ENCODE results near the gene L3MBTL4.

L3MBTL4 gene

GRCh38 chr18:6207116-6207515, 207.6 kb downstream of the L3MBTL4 start:
- Histone ChIP-seq H3K9me3 (ENCODE audit: severe bottlenecking) (no peaks in the 10 kb centered on the region), H3K27ac (no peak overlapping the region), H3K27me3 (ENCODE audit: insufficient read depth, low read depth, severe bottlenecking) (peaks cover 9% of the 10 kb centered on the region), H3K4me3 (ENCODE audit: low read depth, low read length) (no peak overlapping the region), H3K36me3 (no peaks in the 10 kb centered on the region)
- DNase-seq, result no peak
- no peak for TF ChIP-seq CTCF (IDR thresholded peaks at IDR 0.05; ENCODE audit: low read depth, low read length)

- H3K27me3 ChIP-seq (ENCODE audit: insufficient read depth, low read depth, severe bottlenecking), result peaks cover 12% of the 10 kb centered on the region
- TF ChIP-seq CTCF (IDR thresholded peaks at IDR 0.05; ENCODE audit: low read depth, low read length), result no peak
- H3K27ac ChIP-seq, result no peak overlapping the region
- DNase-seq, result no peak
- no peak overlapping the region for H3K4me3 ChIP-seq (ENCODE audit: low read depth, low read length)
- no peaks in the 10 kb centered on the region for H3K9me3 ChIP-seq (ENCODE audit: severe bottlenecking)
- H3K36me3 ChIP-seq, result no peaks in the 10 kb centered on the region
These were observed 209.0 kb downstream of the L3MBTL4 start for GRCh38 chr18:6205706-6206105.

- peaks cover 17% of the 10 kb centered on the region for H3K27me3 ChIP-seq (ENCODE audit: insufficient read depth, low read depth, severe bottlenecking)
- H3K9me3 ChIP-seq (ENCODE audit: severe bottlenecking), result no peaks in the 10 kb centered on the region
- no peak for TF ChIP-seq CTCF (IDR thresholded peaks at IDR 0.05; ENCODE audit: low read depth, low read length)
- H3K27ac ChIP-seq, result no peak overlapping the region
- no peak for DNase-seq
- no peaks in the 10 kb centered on the region for H3K36me3 ChIP-seq
- H3K4me3 ChIP-seq (ENCODE audit: low read depth, low read length), result no peak overlapping the region
These were observed 210.2 kb downstream of the L3MBTL4 start for GRCh38 chr18:6204476-6204875.

- H3K27me3 ChIP-seq (ENCODE audit: insufficient read depth, low read depth, severe bottlenecking), result peaks cover 17% of the 10 kb centered on the region
- TF ChIP-seq CTCF (IDR thresholded peaks at IDR 0.05; ENCODE audit: low read depth, low read length), result no peak
- no peaks in the 10 kb centered on the region for H3K36me3 ChIP-seq
- H3K27ac ChIP-seq, result no peak overlapping the region
- DNase-seq, result no peak
- no peak overlapping the region for H3K4me3 ChIP-seq (ENCODE audit: low read depth, low read length)
- no peaks in the 10 kb centered on the region for H3K9me3 ChIP-seq (ENCODE audit: severe bottlenecking)
These were observed 210.9 kb downstream of the L3MBTL4 start for GRCh38 chr18:6203791-6204190.

- no peak for TF ChIP-seq CTCF (IDR thresholded peaks at IDR 0.05; ENCODE audit: low read depth, low read length)
- Histone ChIP-seq H3K27me3 (ENCODE audit: insufficient read depth, low read depth, severe bottlenecking) (peaks cover 17% of the 10 kb centered on the region), H3K9me3 (ENCODE audit: severe bottlenecking) (no peaks in the 10 kb centered on the region), H3K4me3 (ENCODE audit: low read depth, low read length) (no peak overlapping the region), H3K27ac (no peak overlapping the region), H3K36me3 (no peaks in the 10 kb centered on the region)
- no peak for DNase-seq
These were observed 211.8 kb downstream of the L3MBTL4 start for GRCh38 chr18:6202861-6203260.

- DNase-seq, result no peak
- Histone ChIP-seq H3K27me3 (ENCODE audit: insufficient read depth, low read depth, severe bottlenecking) (peaks cover 20% of the 10 kb centered on the region), H3K9me3 (ENCODE audit: severe bottlenecking) (no peaks in the 10 kb centered on the region), H3K4me3 (ENCODE audit: low read depth, low read length) (no peak overlapping the region), H3K27ac (no peak overlapping the region), H3K36me3 (no peaks in the 10 kb centered on the region)
- TF ChIP-seq CTCF (IDR thresholded peaks at IDR 0.05; ENCODE audit: low read depth, low read length), result no peak
These were observed 214.4 kb downstream of the L3MBTL4 start for GRCh38 chr18:6200204-6200774.

Measured in WERI-Rb-1 (cell line).